Measurements from ENCODE around the gene SUN2. TPM values are rescaled to one million over a fixed set of nuclear protein-coding genes. Genes with fewer than 3 reads are reported as not detected.

The SUN2 gene
- total and polyA plus RNA-seq, 10 of the 15 experiments (the other 5 are each of a cell fraction or from before 2014, with no cell fraction given) = 0.18 to 107 (median 35.9) TPM

DNA sequence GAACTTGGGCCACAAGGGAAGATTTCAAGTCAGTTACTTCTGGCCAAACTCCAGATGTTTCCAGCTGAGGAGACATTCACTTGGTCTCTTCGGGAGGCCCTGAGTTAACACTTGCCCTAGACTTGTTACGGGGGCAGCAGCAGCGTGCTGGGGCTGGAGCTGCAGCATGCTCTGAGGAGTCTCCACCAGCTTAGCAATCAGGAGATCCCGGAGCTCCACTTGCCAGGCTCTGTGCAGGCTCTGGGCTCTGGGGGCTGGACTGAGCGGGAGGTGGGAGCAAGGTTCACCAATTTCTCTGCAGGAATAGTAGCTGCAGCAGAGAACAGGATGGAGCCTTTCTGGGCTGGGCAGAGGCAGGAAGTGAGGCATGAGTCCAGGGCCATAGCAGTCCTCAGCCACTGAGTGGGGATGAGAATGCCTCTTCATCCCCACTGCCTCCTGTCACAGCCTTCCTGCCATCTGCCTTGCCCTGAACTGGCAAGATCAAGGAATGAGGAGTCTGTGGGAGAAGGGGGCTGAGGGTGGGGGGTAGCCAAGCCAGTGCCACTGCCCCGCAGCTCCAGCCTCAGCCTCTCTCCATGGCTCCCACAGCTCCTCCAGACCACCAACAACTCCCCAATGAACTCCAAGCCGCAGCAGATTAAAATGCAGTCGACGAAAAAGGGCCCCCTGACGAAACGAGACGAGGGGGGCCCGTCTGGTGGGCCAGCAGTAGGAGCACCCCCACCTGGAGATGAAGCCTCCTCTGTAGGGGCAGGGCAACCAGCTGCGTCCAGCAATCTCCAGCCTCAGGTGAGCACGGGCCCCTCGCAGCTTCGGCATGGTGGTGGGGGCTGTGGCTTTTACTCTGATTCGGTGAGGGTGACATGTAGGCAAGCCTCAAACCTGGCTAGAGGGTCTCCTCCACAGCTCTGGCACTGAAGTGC is 26.7 kb downstream of the SUN2 start (continued):
- TF ChIP-seq PKNOX1 (IDR thresholded peaks at IDR 0.05) = no peak
- no peak for TF ChIP-seq KAT2A (conservative IDR thresholded peaks at IDR 0.05; ENCODE audit: control insufficient read depth, low read depth, low read length)
- TF ChIP-seq RELB (IDR thresholded peaks at IDR 0.05; ENCODE audit: low read depth) = no peak
- no peak for TF ChIP-seq STAT1 (conservative IDR thresholded peaks at IDR 0.05)
- TF ChIP-seq ZBTB33 (IDR thresholded peaks at IDR 0.05) = no peak
- no peak for TF ChIP-seq MEF2A (IDR thresholded peaks at IDR 0.05; ENCODE audit: insufficient read depth, low read depth, low read length)
- TF ChIP-seq STAT3 (IDR thresholded peaks at IDR 0.05; ENCODE audit: low read depth, low read length) = no peak

Measured in GM12878 (cell line).